NCI-H1417 treated with DMSO at 0.1 percent for 48 hours (cell line): ENCODE measurements around the gene NF1.

Experiments used
- DNase-seq: peaks from one replicate; lab custom pipeline; 2025; lab: John Stamatoyannopoulos, UW

Gene NF1

DNA sequence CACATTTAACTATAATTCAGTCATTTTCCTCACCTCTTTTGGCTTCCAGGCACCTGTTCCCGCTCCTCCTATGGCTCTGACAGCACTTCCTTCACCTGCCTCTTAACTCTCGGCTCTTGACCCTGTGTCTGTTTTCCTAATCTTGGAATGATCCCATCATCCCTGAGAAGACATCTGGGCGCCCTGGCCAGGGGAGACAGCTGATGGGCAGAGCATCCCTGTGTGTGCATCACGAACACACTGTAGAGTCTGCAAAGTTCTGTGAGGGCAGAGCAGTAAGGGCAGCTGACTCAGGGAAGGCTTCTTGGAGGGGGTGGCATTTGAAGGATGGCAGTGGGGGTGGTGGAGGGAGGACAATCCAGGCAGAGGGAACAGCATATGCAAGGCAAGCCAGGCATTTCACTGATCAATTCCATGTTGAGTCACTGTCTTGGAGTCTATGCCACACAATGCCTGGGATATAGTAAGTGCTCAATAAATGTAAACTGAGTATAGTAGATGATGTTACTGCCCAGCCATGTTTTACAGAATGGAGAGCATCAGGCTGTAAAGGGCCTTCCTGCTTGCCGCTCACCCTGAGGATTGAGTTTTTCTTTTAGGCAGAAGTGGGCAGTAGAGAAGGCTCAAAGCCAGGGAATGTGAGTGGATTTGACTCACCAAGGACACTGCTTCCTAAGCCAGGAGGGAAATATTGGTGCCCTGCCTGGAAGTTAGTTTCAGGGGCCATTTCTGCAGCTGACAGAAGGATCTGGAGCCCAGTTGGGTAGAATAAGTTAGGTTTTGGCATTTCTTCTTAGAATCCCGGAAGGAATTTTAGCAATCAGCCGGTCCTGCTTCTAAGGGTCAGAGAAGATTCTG, 290.9 kb downstream of the NF1 start:
- DNase-seq: no peak

DNA sequence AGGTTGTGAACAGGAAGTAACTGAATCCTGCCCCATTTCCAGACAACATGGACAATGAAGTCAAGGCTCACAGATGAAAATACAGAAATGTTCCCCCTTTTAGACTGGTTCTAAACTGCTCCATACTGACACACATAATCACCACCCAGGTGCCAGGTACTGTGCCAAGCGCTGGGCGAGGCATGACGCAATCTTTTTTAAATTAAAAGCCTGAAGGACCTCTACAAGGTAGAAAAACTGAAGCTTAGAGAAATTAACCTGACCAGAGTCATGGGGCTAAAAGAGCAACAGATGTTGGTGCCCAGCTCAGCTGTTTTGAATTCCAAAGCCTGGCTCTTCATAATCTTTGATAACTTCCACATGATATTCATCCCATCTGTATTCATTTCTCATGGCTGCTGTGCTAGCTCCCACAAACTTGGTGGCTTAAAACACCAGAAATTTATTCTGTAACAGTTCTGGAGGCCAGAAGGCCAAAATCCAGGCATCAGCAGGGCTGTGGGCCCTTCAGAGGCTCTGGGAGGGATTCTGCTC, 291.8 kb downstream of the NF1 start:
- no peak for DNase-seq

DNA sequence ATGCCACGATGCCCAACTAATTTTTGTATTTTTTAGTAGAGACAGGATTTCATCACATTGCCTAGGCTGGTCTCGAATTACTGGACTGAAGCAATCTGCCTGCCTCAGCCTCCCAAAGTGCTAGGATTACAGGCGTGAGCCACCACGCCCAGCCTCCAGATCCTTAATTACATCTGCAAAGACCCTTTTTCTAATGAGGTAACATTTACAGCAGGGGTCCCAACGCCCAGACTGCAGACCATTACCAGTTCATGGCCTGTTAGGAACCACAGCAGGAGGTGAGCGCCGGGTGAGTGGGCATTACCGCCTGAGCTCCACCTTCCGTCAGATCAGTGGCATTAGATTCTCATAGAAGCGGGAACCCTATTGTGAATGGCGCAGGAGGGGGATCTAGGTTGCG, 292.7 kb downstream of the NF1 start:
- no peak for DNase-seq

DNA sequence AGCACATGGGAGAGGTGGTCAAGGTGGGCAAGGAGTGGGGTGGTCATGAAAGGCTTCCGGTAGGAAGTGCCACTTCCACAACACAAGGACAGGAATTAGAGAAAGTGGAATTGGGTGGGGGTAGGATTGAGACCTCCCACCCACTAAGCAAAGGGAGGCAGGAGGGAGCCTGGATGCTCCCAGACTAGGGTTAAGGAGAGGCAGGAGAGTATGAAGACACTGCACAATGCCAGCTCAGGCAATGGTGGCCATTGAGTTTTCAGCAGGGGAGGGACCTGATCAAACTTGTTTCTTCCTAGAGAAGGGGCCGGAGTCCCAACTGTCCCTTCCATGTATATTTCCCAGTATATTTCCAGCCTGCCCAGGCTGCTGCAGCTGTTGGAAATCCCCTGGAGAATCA, 293.6 kb downstream of the NF1 start:
- DNase-seq: no peak

DNA sequence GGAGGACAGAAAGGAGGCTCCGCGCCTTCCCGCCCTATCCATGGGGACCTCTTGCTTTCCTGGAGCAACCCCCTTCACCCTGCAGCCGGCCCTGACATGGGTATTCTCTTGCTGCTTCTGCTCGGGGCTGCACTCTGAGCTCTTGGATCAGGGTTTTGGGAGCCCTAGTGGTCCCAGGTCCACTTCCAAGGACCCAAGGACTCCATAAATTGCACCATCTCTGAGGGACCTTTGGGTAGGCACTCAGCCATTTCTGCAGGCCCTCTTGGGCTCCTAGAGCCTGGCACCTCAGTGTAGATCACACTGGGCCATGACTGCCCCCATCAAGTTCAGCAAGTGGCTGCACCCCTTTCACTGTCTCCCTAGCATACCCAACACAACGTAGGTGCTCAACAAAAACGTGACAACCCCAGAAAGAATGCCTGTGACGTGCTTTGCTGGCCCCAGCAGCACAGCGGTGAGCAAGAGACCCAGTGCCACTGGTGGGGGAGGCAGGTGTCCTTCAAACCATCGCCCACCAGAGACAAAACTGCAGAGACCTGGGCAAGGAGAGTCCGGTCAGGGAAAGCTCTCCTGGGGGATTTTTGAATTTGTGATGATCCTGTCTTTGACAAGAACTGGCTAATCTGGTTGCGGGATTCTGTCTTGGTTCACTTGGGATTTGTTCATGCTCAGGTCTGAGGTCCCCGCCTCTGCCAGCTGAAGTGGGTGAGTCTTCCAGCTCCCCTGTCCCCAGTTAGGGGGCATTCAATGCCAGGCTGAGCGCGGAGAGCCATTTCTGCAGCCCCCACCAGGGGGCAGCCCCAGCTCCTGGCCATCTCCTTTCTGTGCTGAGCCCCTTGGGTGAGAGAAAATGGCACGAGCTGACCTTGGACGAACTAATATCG, 294.2 kb downstream of the NF1 start:
- DNase-seq: no peak

DNA sequence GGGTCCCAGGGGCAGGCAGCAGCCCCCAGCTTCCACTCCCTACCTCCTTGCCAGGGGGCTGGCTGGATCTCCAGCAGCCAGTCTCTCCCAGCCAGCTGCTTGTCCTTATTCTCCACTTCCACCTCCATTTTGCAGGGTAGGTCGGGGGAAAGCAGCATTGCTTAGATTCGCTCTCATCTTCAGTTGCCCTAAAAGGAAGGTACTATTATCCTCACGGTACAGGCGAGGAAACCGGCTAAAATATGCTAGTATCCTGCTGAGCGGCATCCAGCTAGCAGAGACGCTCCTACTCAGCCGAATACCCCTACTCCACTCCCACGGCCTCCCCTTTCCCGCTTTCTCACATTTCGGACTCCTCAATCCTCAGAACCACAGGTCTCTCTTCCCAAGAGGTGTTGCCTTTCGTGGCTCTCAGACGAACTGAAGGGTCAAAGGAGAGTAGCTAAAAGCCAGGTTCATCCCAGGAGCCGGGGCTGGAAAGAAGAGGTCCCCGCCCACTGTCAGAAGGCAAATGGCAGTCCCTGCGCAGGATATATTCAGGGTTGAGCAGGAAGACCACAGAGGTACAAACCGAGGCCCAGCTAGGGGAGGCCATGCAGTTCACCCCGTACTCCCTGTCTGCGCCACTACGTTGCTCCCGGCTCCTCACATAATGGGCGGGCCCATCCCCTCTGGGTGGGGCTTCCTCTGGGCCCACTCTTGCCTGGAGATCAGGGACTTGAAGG, 295.0 kb downstream of the NF1 start:
- DNase-seq: no peak

DNA sequence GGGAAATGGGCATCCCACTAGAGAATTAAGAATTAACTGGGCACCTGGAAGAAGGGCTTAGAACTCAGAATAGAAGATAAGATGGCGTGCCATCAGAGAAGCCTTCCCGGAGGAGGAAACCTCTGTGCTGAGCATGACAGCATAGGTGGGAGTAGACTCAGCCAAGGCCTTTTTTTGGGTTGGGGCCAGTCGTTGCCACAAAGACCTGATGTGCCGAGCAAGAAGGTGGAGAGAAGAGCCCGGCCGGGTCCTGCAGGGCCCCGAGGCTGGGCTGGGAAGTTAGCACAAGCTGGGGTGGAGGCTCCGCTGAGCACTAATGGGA, 295.6 kb downstream of the NF1 start:
- DNase-seq: no peak

DNA sequence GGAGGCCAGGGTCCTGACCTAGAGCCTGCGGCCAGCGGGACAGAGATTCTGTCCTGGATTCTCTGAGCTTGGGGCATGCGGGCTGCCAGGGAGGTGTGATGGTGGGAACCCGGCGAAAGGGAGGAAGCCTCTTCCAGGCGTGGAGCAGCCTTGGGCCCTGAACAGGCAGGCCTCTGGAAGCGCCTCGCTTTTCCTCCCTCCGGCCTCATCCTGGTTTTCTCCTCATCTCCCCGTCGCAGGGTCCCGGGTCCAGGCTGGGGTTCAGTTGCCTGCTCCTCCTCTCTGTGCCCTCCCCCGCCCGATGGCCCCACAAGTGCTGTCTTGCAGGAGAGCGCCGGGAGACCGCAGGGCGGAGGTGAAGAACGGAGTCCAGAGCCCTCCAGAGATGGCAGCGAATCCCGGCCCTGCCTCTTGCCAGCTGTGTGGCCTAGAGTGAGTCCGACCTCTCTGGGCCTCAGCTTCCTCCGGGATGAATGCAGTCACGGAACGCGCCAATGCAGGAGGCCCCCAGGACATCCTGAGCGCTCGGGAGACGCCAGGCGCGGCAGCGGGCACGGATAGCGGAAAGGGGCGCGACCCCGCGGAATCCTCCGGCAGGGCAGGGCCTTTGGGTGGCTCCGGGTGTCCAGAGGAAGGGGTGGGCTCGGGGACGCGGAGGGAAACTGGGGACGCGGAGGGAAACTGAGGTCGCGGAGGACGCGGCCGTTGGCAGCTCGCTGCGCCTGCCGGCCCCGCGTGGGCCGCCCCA, 296.1 kb downstream of the NF1 start:
- DNase-seq: no peak

DNA sequence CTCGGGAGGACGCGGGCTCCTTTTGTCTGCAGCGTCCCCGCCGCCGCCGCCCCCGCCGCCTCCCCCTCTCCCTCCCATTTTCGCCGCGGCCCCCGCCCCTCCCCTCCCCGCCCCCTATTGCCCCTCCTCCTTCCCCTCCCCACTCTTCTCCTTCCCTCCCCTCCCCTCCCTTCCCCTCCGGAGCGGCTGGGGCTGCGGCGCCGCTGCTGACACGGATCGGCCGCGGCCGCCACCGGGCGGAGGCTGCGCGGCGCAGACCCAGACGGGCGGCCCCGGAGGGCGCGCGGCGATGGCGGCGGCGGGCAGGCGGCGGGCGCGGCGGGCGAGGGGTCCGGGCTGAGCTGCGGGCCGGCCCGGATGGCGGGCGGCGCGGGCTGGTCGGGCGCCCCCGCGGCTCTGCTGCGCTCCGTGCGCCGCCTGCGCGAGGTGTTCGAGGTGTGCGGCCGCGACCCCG, 296.7 kb downstream of the NF1 start, which contains the start of gene RAB11FIP4:
Gene RAB11FIP4 (plus strand): TSS at position 180 of the 454 bp plus-strand sequence. CDS start 178 bp downstream, at position 358.
- DNase-seq: no peak

DNA sequence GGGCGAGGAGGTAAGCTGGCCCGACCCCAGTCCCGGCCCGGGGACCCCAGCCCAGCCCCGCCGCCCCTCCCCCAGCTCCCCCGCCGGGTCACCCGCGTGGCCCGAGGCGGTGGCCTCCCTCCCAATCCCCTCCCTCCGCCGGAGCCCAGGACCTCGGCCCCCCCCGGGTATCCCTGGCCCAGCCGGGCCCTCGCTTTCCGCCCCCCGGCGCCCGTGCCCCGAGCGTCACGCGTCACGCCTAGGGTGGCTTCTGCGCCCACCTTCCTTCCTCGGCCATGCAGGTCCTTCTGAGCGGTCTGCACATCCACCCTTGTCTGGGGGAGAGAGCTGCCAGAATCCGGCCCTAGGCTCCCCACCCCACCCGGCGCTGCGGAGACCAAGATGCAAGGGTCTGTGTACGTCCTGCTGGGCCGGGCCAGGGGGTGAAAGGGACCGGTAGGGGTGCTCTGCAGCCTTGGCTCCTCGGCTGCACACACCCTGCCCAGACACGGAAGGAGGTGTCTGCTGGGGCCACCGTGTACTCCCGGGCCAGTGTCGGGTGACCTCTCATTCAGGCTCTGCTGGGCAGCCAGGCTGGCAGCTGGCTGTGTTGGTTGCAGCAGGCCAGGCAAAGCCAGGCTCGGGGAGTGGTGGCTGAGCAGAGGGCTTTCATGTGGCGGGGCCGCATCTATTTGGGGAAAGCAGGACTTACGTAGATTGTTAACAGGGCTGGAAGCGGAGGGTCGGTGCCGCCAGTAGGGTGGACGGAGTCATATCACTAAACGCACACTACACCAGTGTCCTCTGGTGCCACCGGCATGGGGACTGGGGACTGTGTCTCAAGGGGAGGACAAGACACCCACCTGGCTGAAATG, 297.5 kb downstream of the NF1 start:
- no peak for DNase-seq

DNA sequence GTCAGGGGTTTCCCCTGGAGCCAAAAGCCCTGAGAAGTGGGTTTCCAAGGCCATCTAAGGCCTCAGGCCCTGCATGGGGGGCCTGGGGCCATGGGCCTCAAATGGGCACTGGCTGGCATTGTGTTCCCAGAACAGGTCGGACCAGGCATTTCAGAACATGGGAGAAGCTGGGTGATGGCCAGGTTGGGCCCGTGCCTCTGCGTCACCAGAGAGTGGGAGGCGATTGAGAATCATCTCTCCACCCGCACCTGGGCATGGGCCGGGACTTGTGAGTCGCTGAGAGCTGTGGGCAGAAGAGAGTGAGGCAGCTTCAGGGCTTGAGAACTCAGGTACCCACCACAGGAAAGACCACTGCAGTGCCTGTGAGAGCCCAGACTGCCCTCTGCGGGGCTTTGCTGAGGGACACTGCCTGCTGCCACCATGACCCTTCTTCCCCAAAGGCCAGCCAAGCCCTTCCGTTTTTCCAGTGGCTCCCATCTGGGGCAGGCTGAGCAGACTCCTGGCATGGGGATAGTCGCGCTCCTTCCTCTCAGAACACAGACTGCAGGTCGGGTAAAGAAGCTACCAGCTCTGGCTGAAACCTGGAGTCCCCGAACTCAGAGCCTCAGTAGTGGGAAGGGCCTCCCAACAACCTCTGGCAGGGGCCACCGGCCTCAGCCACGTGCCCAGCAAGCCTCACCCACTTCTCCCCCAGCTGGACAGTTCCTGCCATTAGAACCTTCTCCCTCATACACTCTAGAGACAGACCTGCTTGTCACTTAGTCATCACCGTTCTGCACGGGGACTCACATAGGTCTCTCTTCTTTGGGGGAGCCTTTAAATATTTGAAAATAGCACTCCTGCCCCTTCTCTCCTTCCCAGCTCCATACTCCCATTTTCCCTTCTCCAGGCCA, 298.3 kb downstream of the NF1 start:
- DNase-seq: no peak

DNA sequence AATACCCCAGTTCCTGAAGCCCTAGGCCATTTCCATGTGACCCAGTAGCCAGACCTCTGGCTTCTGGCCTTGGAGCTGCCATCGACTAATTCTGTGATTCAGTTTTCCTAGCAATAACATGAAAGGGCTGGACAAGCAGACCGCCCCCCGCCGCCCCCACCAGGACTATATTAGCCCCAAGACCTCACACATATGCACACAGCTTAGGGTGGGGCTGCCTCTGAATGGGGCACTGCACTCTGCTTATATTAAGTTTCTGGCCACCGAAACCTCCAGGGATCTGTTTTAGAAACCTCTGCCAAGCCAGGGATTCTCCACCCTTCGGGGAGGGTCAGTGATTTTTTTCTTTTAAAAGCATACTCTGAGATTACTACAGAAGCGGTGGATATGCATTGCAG, 299.0 kb downstream of the NF1 start:
- no peak for DNase-seq

DNA sequence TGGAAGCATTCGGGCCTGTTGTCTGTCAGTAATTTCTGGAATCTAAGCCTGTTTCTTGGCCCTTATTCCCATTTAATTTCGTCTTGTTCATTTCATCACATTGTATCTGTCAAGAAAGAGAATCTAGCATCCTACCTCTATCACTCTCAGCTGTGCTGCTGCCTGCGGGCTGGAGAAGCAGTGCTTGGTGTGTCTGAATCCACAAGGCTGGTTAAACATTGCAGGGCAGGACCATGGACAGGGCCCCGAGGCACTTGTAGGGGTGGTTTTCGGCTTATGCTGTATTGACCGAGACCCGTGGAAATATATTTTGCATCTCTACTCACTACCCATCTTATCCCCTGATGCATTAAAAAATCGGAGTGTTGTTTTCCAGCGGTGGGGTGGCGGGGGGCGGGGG, 299.8 kb downstream of the NF1 start:
- DNase-seq: no peak

DNA sequence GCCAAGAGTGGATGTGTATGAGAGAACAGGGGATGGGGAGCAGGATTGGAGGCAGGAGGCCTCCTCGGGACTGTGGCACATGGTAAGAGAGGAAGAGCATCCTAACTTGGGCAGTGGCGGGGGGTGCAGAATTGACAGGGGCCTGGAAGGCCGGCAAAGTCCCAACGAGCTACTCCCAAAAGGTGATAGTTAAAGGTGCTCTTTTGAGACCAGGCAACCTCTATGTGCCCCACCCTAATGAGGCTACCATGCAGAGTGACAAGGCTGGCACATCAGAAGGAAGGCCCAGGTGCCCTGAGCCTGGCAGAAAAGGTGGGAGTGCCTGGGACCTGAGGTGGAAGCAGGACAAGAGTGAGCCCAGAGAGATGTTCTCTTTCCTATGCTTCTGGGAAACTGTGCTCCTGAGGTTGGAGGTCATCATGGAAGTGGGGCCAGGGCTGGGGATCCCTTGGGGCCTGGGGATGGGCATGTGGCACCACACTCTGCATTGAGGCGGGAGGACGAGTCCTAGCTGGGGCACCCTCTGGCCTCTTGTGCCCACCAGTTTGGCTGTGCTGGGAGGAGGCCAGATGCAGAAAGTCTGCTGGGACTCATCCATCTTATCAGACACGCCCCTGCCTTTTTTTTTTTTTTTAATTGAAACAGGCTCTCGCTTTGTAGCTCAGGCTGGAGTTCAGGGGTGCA, 302.6 kb downstream of the NF1 start:
- DNase-seq: no peak

DNA sequence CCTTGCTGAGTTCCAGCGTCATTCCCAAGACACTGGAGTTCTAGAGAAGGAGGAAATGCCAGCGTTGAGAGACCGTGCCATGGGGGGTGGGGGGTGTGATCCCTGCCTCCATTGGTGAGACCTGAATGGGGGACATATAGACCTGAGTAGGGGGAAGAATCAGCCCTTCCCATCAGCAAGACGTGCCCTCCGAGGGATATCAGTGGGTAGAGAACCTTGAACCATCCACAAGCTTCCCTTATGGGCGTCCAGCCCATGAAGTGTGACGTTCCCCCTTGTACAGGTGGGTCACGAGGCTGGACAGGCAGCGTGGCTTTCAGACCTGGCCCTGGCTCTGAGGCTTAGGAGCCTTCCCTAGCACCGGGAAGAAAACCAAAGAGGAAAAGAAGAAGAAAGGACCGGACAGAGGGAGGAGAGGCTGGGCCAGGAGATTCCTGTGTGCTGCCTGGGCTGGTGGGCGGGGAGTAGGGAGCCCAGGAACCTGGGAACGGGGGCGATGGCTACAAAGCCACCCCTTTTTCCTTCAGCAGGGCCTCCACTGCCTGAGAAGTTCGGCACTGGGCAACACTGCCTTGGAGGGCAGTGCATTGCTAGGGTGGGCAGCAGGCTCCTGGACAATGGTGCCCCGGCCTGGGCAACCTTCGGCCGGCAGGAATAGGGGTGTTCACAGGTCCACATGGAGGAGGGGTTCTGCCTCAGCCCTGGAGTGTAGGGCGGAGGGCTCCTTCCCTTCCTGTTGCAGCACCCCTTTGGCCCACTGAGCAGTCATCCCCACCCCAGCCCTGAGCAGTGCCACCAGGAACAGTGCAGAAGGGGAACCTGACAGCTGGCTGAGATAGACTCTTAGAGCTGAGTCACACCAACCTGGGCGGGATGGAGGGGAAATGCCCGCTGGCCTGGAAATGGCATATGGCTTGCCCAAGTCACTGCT, 303.9 kb downstream of the NF1 start:
- no peak for DNase-seq

DNA sequence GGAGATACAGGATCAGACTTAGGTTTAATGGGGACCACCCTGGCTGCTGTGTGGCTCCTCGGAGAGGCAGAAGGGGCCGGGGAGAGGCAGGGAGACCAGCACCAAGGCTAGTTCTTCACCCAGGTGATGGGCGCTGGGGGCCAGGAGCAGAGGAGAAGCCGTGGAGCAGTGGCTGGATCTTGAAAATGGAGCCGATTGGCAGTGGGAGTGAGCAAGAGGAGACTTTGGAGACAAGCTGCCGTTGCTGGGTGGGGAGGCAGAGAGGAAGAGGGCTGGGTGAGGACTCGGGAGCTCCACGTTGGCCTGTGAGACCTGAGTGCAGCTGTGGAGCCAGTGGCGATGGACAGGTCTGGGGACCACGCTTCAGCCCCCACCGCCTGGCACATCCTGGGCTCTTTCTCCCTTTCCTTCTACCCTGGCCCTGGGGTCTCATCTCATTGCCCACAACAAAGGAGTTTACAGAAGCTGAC, 305.7 kb downstream of the NF1 start:
- no peak for DNase-seq

DNA sequence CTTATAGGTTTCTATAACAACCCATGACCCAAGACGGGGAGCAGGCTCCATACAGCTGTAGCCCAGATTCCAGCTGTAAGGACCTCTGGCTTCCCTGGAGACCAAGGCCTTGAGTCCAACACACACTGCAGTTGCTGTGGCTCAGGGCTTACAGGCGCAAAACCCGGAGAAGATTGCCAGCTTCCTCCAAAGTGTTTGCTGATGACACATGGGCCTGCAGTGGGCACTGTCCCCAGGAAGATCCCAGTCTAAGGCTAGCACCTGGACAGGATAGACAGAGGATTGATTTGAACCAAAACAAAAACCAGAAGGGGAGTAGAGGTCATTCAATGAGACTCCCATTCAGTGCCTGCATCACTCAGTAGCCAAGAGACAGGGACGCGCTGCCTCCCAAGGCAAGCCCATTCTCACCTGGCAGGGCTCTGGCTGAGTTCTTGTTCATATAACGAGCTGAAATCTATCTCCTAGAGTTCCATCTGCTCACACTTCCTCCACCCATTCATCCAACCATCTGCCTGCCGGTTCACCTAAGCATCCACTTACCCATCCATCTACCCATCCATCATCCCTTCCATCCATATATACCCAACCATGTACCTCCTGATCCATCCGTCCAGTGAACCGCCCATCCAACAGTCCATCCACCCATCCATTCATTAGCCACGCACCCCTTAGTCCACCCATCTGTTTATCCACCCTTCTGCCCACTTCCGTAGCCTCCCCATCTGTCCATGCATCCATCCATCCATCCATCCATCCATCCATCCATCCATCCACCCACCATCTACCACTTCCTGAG, 306.9 kb downstream of the NF1 start:
- no peak for DNase-seq
